A673 (cell line): ENCODE measurements around the gene PPM1N. TPM values are rescaled to one million over a fixed set of nuclear protein-coding genes. Genes with fewer than 3 reads are reported as not detected.

Experiments
- BruUV-seq: library from RNA; stranded (reverse); fragments of 400-500 nt; replicated peaks from 2 replicates; lab custom pipeline; 2021; lab: Mats Ljungman, UMichigan
- CTCF ChIA-PET: fragments of 300-600 bp; sonication (Branson Sonifier 250); formaldehyde crosslinking; loops from one replicate; lab custom pipeline; 2022; ENCODE audit warnings: antibody characterized with exemption; lab: Charles Lee
- POLR2A ChIA-PET: fragments of 300-600 bp; sonication (Branson Sonifier 250); formaldehyde crosslinking; loops from one replicate; lab custom pipeline; 2022; ENCODE audit warnings: antibody characterized with exemption; ENCODE audit not compliant: low non-redundant PET; lab: Charles Lee
- DNase-seq: peaks from one replicate; pipeline ENCODE4 v3.0.0-alpha.2; 2015; ENCODE audit warnings: low spot score
- H3K27ac ChIP-seq: fragments of 200-600 bp; sonication (generic); 2 replicates; pipeline ENCODE4 v1.5.1; 2016; ENCODE audit warnings: mixed run types, low read depth, mild to moderate bottlenecking, mixed read lengths, antibody characterized with exemption, low read length; ENCODE audit not compliant: poor library complexity, severe bottlenecking
- H3K27me3 ChIP-seq: fragments of 200-600 bp; sonication (generic); replicated peaks from 2 replicates; pipeline ENCODE4 v1.6.1; 2017; ENCODE audit warnings: mixed run types, low read depth, mild to moderate bottlenecking, mixed read lengths, antibody characterized with exemption, low read length; ENCODE audit not compliant: insufficient read depth, poor library complexity
- H3K36me3 ChIP-seq: fragments of 200-600 bp; sonication (generic); 2 replicates; pipeline ENCODE4 v1.6.1; 2016; ENCODE audit warnings: mixed run types, mild to moderate bottlenecking, mixed read lengths, antibody characterized with exemption, low read length; ENCODE audit not compliant: insufficient read depth, poor library complexity, severe bottlenecking
- H3K4me1 ChIP-seq: fragments of 200-600 bp; sonication (generic); 2 replicates; pipeline ENCODE4 v1.6.1; 2017; ENCODE audit warnings: mixed run types, mild to moderate bottlenecking, mixed read lengths, antibody characterized with exemption, low read length; ENCODE audit not compliant: insufficient read depth, poor library complexity, severe bottlenecking
- H3K4me3 ChIP-seq: fragments of 200-600 bp; sonication (generic); 2 replicates; pipeline ENCODE4 v1.5.1; 2016; ENCODE audit warnings: low read depth, mixed run types, mild to moderate bottlenecking, mixed read lengths, low read length; ENCODE audit not compliant: poor library complexity, severe bottlenecking
- H3K9me3 ChIP-seq: fragments of 200-600 bp; sonication (generic); 2 replicates; pipeline ENCODE4 v1.6.1; 2016; ENCODE audit warnings: mixed run types, low read depth, mild to moderate bottlenecking, mixed read lengths, antibody characterized with exemption, low read length; ENCODE audit not compliant: poor library complexity, severe bottlenecking
- EZH2 ChIP-seq: fragments of 200-600 bp; sonication (generic); IDR thresholded peaks from 2 replicates; pipeline ENCODE4 v1.6.1; 2017; ENCODE audit warnings: borderline replicate concordance, low read depth, mild to moderate bottlenecking, mixed read lengths, antibody characterized with exemption, low read length; ENCODE audit not compliant: poor library complexity, severe bottlenecking
- intact Hi-C: fragments of 100-400 bp; cut with micrococcal nuclease; formaldehyde crosslinking; loops from one replicate; pipeline ENCODE4 v1.10.0; 2022; ENCODE audit not compliant: unreplicated experiment
- total RNA-seq: library from RNA; stranded (reverse); gene quantifications from 2 replicates; pipeline ENCODE4 v1.2.3, GENCODE V29; 2021
- TF ChIP-seq, protein P1 (sequence below): fragments of 300-800, 200-600 bp; sonication (generic); conservative IDR thresholded peaks from 2 replicates; pipeline ENCODE4 v1.5.1; 2017; ENCODE audit warnings: low read depth, mild to moderate bottlenecking, antibody characterized with exemption, low read length, moderate library complexity, mixed read lengths

PPM1N gene
- total RNA-seq, 1 experiment from 2014 or later = 0.80 TPM

DNA sequence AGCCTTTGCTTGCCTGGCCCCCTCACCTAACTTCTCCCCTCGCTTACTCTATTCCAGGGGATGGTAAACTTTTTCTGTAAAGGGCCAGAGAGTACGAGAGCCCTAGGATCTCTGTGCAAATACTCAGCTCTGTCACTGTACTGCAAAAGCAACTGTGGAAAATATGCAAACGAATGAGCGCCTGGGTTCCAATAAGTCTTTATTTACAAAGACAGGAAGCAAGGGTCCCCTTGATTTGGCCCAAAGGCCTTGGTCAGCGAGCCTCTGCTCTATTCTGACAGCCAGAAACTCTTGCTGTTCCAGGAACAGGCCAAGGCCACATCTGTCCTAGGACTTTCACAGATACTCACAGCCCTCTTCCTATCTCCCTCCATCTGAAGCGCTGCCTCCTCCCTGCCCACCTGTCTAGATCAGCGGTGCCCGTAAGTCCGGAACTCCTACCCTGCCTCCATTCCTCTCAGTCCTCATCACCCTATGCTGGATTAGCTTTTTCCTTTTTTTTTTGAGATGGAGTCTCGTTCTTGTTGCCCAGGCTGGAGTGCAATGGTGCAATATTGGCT, 49.0 kb downstream of the PPM1N start:
- intact Hi-C loops = no loop called here
- Histone ChIP-seq H3K36me3 (no peaks in the 10 kb centered on the region), H3K4me1 (no peaks in the 10 kb centered on the region), H3K4me3 (no peak overlapping the region), H3K27me3 (no peaks in the 10 kb centered on the region), H3K27ac (no peak overlapping the region), H3K9me3 (no peaks in the 10 kb centered on the region)
- no TSS peak for BruUV-seq
- CTCF ChIA-PET = no interaction called here
- POLR2A ChIA-PET = no interaction called here
- DNase-seq = no peak
- TF ChIP-seq EZH2 = no peak
- TF ChIP-seq, protein P1, sequence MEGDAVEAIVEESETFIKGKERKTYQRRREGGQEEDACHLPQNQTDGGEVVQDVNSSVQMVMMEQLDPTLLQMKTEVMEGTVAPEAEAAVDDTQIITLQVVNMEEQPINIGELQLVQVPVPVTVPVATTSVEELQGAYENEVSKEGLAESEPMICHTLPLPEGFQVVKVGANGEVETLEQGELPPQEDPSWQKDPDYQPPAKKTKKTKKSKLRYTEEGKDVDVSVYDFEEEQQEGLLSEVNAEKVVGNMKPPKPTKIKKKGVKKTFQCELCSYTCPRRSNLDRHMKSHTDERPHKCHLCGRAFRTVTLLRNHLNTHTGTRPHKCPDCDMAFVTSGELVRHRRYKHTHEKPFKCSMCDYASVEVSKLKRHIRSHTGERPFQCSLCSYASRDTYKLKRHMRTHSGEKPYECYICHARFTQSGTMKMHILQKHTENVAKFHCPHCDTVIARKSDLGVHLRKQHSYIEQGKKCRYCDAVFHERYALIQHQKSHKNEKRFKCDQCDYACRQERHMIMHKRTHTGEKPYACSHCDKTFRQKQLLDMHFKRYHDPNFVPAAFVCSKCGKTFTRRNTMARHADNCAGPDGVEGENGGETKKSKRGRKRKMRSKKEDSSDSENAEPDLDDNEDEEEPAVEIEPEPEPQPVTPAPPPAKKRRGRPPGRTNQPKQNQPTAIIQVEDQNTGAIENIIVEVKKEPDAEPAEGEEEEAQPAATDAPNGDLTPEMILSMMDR = no peak

DNA sequence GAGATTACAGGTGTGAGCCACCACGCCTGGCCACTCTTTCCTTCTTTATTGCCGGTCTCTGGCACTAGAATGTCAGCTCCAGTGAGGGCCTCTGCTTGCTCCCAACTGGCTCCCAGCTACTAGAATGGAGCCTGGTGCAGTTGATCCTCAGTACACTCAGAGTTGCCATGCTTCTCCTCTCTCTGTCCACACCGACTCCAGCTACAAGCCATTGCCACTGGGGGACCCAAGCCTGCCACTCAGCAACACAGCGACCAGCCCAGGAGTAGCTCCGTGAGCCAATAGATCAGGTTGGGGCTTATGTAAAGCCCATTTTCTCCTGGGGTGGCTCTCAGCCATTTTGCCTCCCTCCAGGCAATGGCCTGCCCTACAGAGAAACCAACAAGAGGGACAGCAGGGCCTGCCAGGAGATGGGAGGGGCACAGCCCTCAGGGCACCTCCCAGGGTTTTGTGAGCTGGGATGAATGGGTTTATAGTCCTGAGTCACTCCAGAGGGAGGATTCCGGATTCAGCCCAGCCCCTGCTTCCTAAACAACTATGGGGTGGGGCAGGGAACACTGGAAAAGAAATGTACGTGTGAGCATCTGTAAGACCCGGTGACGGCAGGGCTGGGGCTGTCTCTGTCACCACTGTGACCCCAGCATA, 49.8 kb downstream of the PPM1N start:
- Histone ChIP-seq H3K4me3 (no peak overlapping the region), H3K27me3 (no peaks in the 10 kb centered on the region), H3K36me3 (no peaks in the 10 kb centered on the region), H3K4me1 (no peaks in the 10 kb centered on the region), H3K27ac (no peak overlapping the region), H3K9me3 (no peaks in the 10 kb centered on the region)
- no TSS peak for BruUV-seq
- POLR2A ChIA-PET = no interaction called here
- CTCF ChIA-PET = interaction anchor here (1.9 kb wide), 1 partner anchor 10 kb away, joined by 5 read pairs; no protein-coding TSS in a partner anchor
- no peak for TF ChIP-seq EZH2
- TF ChIP-seq, protein P1 = no peak
- intact Hi-C loops = no loop called here
- DNase-seq = peak; percentile 47

Other genes starting within 250 kb of the PPM1N start
- 44.0 and 46.4 TPM in 2 replicates for gene MARK4, start 247.2 kb upstream of the PPM1N start, total RNA-seq
- gene CKM, start 175.6 kb upstream of the PPM1N start, total RNA-seq = not detected in 2 replicates
- 0.44 and 0.49 TPM in 2 replicates for gene KLC3, start 157.7 kb upstream of the PPM1N start, total RNA-seq
- gene ERCC2, start 127.9 kb upstream of the PPM1N start, total RNA-seq = 51.6 and 59.2 TPM in 2 replicates
- 5.5 and 8.1 TPM in 2 replicates for gene PPP1R13L, start 93.4 kb upstream of the PPM1N start, total RNA-seq
- 23.2 and 30.1 TPM in 2 replicates for gene POLR1G, start 91.8 kb upstream of the PPM1N start, total RNA-seq
- 158 and 165 TPM in 2 replicates for gene ERCC1, start 74.5 kb upstream of the PPM1N start, total RNA-seq
- gene FOSB, start 30.4 kb upstream of the PPM1N start, total RNA-seq = 1.0 and 1.9 TPM in 2 replicates
- 6.6 and 9.1 TPM in 2 replicates for gene RTN2, start 1.4 kb upstream of the PPM1N start, total RNA-seq
- gene VASP, start 9.0 kb downstream of the PPM1N start, total RNA-seq = 89.6 and 102 TPM in 2 replicates
- gene OPA3, start 86.4 kb downstream of the PPM1N start, total RNA-seq = 13.5 and 15.2 TPM in 2 replicates
- gene GPR4, start 103.8 kb downstream of the PPM1N start, total RNA-seq = not detected in 2 replicates
- 17.0 and 21.0 TPM in 2 replicates for gene EML2, start 141.0 kb downstream of the PPM1N start, total RNA-seq
- 0.45 and 1.0 TPM in 2 replicates for gene GIPR, start 169.8 kb downstream of the PPM1N start, total RNA-seq
- 590 and 597 TPM in 2 replicates for gene SNRPD2, start 193.5 kb downstream of the PPM1N start, total RNA-seq
- 12.8 and 17.4 TPM in 2 replicates for gene QPCTL, start 194.2 kb downstream of the PPM1N start, total RNA-seq
- gene FBXO46, start 232.5 kb downstream of the PPM1N start, total RNA-seq = 18.8 and 24.3 TPM in 2 replicates
- not detected in 2 replicates for gene MEIOSIN, start 235.0 kb downstream of the PPM1N start, total RNA-seq